Progenitor cell of endocrine pancreas (in vitro differentiated cells): ENCODE results near the gene MMP17. TPM values are rescaled to one million over a fixed set of nuclear protein-coding genes. Genes with fewer than 3 reads are reported as not detected.

Source experiments
- DNase-seq: peaks from one replicate; pipeline ENCODE4 v3.0.0; 2021; ENCODE audit warnings: low spot score; ENCODE audit not compliant: unreplicated experiment
- H3K27ac Mint-ChIP-seq: 2 replicates; pipeline ENCODE4 v1.8.0; 2021; ENCODE audit warnings: mild to moderate bottlenecking, moderate library complexity, mixed read lengths
- H3K27me3 Mint-ChIP-seq: 2 replicates; pipeline ENCODE4 v1.8.0; 2021; ENCODE audit warnings: mixed read lengths
- H3K36me3 Mint-ChIP-seq: 2 replicates; pipeline ENCODE4 v1.8.0; 2022; ENCODE audit warnings: mixed read lengths; ENCODE audit not compliant: insufficient read depth
- H3K4me1 Mint-ChIP-seq: 2 replicates; pipeline ENCODE4 v1.8.0; 2021; ENCODE audit warnings: low read depth, mixed read lengths
- H3K4me3 Mint-ChIP-seq: 2 replicates; pipeline ENCODE4 v1.8.0; 2021; ENCODE audit warnings: low read depth, mild to moderate bottlenecking, moderate library complexity, mixed read lengths
- H3K9me3 Mint-ChIP-seq: 2 replicates; pipeline ENCODE4 v1.8.0; 2021; ENCODE audit warnings: low read depth, mixed read lengths
- CTCF ChIP-seq: fragments of 200-600 bp; sonication (generic); IDR thresholded peaks from one replicate; pipeline ENCODE4 v1.5.0; 2021; ENCODE audit warnings: antibody characterized with exemption, mild to moderate bottlenecking; ENCODE audit not compliant: unreplicated experiment
- total RNA-seq: library from RNA; stranded (reverse); gene quantifications from 2 replicates; pipeline ENCODE4 v1.2.1, GENCODE V29; 2021

The MMP17 gene
- total RNA-seq, 1 donor from 2014 or later, result 0.48 TPM

GRCh38 chr12:131841547-131841946, 13.4 kb downstream of the MMP17 start:
- Mint-ChIP-seq H3K4me1 (peaks cover 3% of the 10 kb centered on the region), H3K36me3 (no peaks in the 10 kb centered on the region), H3K9me3 (no peaks in the 10 kb centered on the region), H3K27ac (no peak overlapping the region), H3K27me3 (no peaks in the 10 kb centered on the region), H3K4me3 (no peak overlapping the region)
- no peak for DNase-seq
- no peak for TF ChIP-seq CTCF

- TF ChIP-seq CTCF, result no peak
- no peaks in the 10 kb centered on the region for H3K9me3 Mint-ChIP-seq
- H3K4me1 Mint-ChIP-seq, result peaks cover 3% of the 10 kb centered on the region
- no peaks in the 10 kb centered on the region for H3K27me3 Mint-ChIP-seq
- H3K36me3 Mint-ChIP-seq, result no peaks in the 10 kb centered on the region
- peak overlapping the region; percentile 62 for H3K27ac Mint-ChIP-seq
- DNase-seq, result no peak
- no peak overlapping the region for H3K4me3 Mint-ChIP-seq
Observed at GRCh38 chr12:131842169-131842568, 14.0 kb downstream of the MMP17 start.

- Mint-ChIP-seq H3K9me3 (no peaks in the 10 kb centered on the region), H3K27me3 (no peaks in the 10 kb centered on the region), H3K36me3 (no peaks in the 10 kb centered on the region), H3K4me1 (peaks cover 3% of the 10 kb centered on the region), H3K4me3 (no peak overlapping the region), H3K27ac (no peak overlapping the region)
- no peak for DNase-seq
- no peak for TF ChIP-seq CTCF
Observed at GRCh38 chr12:131843527-131843926, 15.3 kb downstream of the MMP17 start.

GRCh38 chr12:131844140-131844539, 15.9 kb downstream of the MMP17 start:
- Mint-ChIP-seq H3K27ac (no peak overlapping the region), H3K36me3 (no peaks in the 10 kb centered on the region), H3K27me3 (no peaks in the 10 kb centered on the region), H3K4me3 (no peak overlapping the region), H3K4me1 (peaks cover 3% of the 10 kb centered on the region), H3K9me3 (no peaks in the 10 kb centered on the region)
- no peak for TF ChIP-seq CTCF
- DNase-seq, result no peak

- Mint-ChIP-seq H3K4me3 (no peak overlapping the region), H3K27ac (no peak overlapping the region), H3K27me3 (no peaks in the 10 kb centered on the region), H3K4me1 (peaks cover 3% of the 10 kb centered on the region), H3K9me3 (no peaks in the 10 kb centered on the region), H3K36me3 (no peaks in the 10 kb centered on the region)
- no peak for DNase-seq
- TF ChIP-seq CTCF, result no peak
Observed at GRCh38 chr12:131844656-131845055, 16.5 kb downstream of the MMP17 start.
